ENCODE results near the gene TRIM28.
"Not testable (repeated sequence)": the region's sequence is repeated elsewhere in the genome, so short reads cannot be mapped to it uniquely, and the experiment has no call there.

The TRIM28 gene

GRCh38 chr19:58572818-58573657, 29.2 kb downstream of the TRIM28 start, which contains the start of gene MZF1:
Gene MZF1 (minus strand): TSS chr19:58573335. CDS start chr19:58571389, 1,946 bp downstream.
- peak within 1 kb of the TSS; percentile 56 for H3K4me3 ChIP-seq (ENCODE audit: low read length)
- no peaks in the 10 kb centered on the region for H3K36me3 ChIP-seq (ENCODE audit: control insufficient read depth, insufficient read depth, low read length)
- H3K4me1 ChIP-seq (ENCODE audit: control insufficient read depth, insufficient read depth, low read length): peaks cover 18% of the 10 kb centered on the region
- no peaks in the 10 kb centered on the region for H3K27me3 ChIP-seq (ENCODE audit: control insufficient read depth, insufficient read depth, low read length)
- H3K9me3 ChIP-seq (ENCODE audit: control insufficient read depth, low read length): no peaks in the 10 kb centered on the region
- peak within 1 kb of the TSS; percentile 54 for H3K9ac ChIP-seq (ENCODE audit: low read length)

GRCh38 chr19:58573658-58574164, 29.8 kb downstream of the TRIM28 start:
- H3K4me1 ChIP-seq (ENCODE audit: control insufficient read depth, insufficient read depth, low read length): peaks cover 18% of the 10 kb centered on the region
- no peaks in the 10 kb centered on the region for H3K27me3 ChIP-seq (ENCODE audit: control insufficient read depth, insufficient read depth, low read length)
- peak overlapping the region; percentile 24 for H3K9ac ChIP-seq (ENCODE audit: low read length)

GRCh38 chr19:58575183-58576041, 31.5 kb downstream of the TRIM28 start:
- H3K36me3 ChIP-seq (ENCODE audit: control insufficient read depth, insufficient read depth, low read length): no peaks in the 10 kb centered on the region
- H3K9ac ChIP-seq (ENCODE audit: low read length): peak overlapping the region; percentile 65
- H3K4me1 ChIP-seq (ENCODE audit: control insufficient read depth, insufficient read depth, low read length): peaks cover 18% of the 10 kb centered on the region
- peak overlapping the region; percentile 64 for H3K4me3 ChIP-seq (ENCODE audit: low read length)
- no peaks in the 10 kb centered on the region for H3K27me3 ChIP-seq (ENCODE audit: control insufficient read depth, insufficient read depth, low read length)
- H3K9me3 ChIP-seq (ENCODE audit: control insufficient read depth, low read length): no peaks in the 10 kb centered on the region

More at GRCh38 chr19:58573658-58574164, 29.8 kb downstream of the TRIM28 start:
- Histone ChIP-seq H3K4me3 (ENCODE audit: low read length) (peak overlapping the region; percentile 56), H3K9me3 (ENCODE audit: control insufficient read depth, low read length) (no peaks in the 10 kb centered on the region), H3K36me3 (ENCODE audit: control insufficient read depth, insufficient read depth, low read length) (no peaks in the 10 kb centered on the region)

GRCh38 chr19:58577581-58577980, 33.7 kb downstream of the TRIM28 start:
- H3K4me3 ChIP-seq (ENCODE audit: low read length); H3K9me3 ChIP-seq (ENCODE audit: control insufficient read depth, low read length); H3K27me3 ChIP-seq (ENCODE audit: control insufficient read depth, insufficient read depth, low read length); H3K36me3 ChIP-seq (ENCODE audit: control insufficient read depth, insufficient read depth, low read length); H3K9ac ChIP-seq (ENCODE audit: low read length): not testable (repeated sequence)
- H3K4me1 ChIP-seq (ENCODE audit: control insufficient read depth, insufficient read depth, low read length): peaks cover 15% of the 10 kb centered on the region

GRCh38 chr19:58578012-58578925, 34.4 kb downstream of the TRIM28 start:
- Histone ChIP-seq H3K9me3 (ENCODE audit: control insufficient read depth, low read length) (no peaks in the 10 kb centered on the region), H3K36me3 (ENCODE audit: control insufficient read depth, insufficient read depth, low read length) (peaks cover 3% of the 10 kb centered on the region), H3K4me3 (ENCODE audit: low read length) (no peak overlapping the region), H3K9ac (ENCODE audit: low read length) (no peak overlapping the region), H3K27me3 (ENCODE audit: control insufficient read depth, insufficient read depth, low read length) (no peaks in the 10 kb centered on the region), H3K4me1 (ENCODE audit: control insufficient read depth, insufficient read depth, low read length) (peaks cover 15% of the 10 kb centered on the region)

- Histone ChIP-seq H3K36me3 (ENCODE audit: control insufficient read depth, insufficient read depth, low read length) (peaks cover 11% of the 10 kb centered on the region), H3K9ac (ENCODE audit: low read length) (no peak overlapping the region), H3K4me3 (ENCODE audit: low read length) (no peak overlapping the region), H3K27me3 (ENCODE audit: control insufficient read depth, insufficient read depth, low read length) (no peaks in the 10 kb centered on the region), H3K9me3 (ENCODE audit: control insufficient read depth, low read length) (no peaks in the 10 kb centered on the region), H3K4me1 (ENCODE audit: control insufficient read depth, insufficient read depth, low read length) (peaks cover 5% of the 10 kb centered on the region)
These were observed 35.7 kb downstream of the TRIM28 start for GRCh38 chr19:58579473-58580142.

GRCh38 chr19:58581227-58582141, 37.6 kb downstream of the TRIM28 start:
- Histone ChIP-seq H3K9ac (ENCODE audit: low read length) (peak overlapping the region; percentile 23), H3K36me3 (ENCODE audit: control insufficient read depth, insufficient read depth, low read length) (peaks cover 11% of the 10 kb centered on the region), H3K27me3 (ENCODE audit: control insufficient read depth, insufficient read depth, low read length) (no peaks in the 10 kb centered on the region), H3K4me1 (ENCODE audit: control insufficient read depth, insufficient read depth, low read length) (peaks cover 5% of the 10 kb centered on the region), H3K4me3 (ENCODE audit: low read length) (no peak overlapping the region), H3K9me3 (ENCODE audit: control insufficient read depth, low read length) (no peaks in the 10 kb centered on the region)

GRCh38 chr19:58582985-58583384, 39.1 kb downstream of the TRIM28 start:
- Histone ChIP-seq H3K9me3 (ENCODE audit: control insufficient read depth, low read length) (no peaks in the 10 kb centered on the region), H3K27me3 (ENCODE audit: control insufficient read depth, insufficient read depth, low read length) (no peaks in the 10 kb centered on the region), H3K4me1 (ENCODE audit: control insufficient read depth, insufficient read depth, low read length) (peaks cover 5% of the 10 kb centered on the region), H3K4me3 (ENCODE audit: low read length) (no peak overlapping the region), H3K36me3 (ENCODE audit: control insufficient read depth, insufficient read depth, low read length) (peaks cover 11% of the 10 kb centered on the region), H3K9ac (ENCODE audit: low read length) (no peak overlapping the region)

GRCh38 chr19:58584498-58585441, 40.9 kb downstream of the TRIM28 start:
- Histone ChIP-seq H3K9ac (ENCODE audit: low read length) (no peak overlapping the region), H3K27me3 (ENCODE audit: control insufficient read depth, insufficient read depth, low read length) (no peaks in the 10 kb centered on the region), H3K4me1 (ENCODE audit: control insufficient read depth, insufficient read depth, low read length) (peaks cover 5% of the 10 kb centered on the region), H3K36me3 (ENCODE audit: control insufficient read depth, insufficient read depth, low read length) (peaks cover 11% of the 10 kb centered on the region), H3K9me3 (ENCODE audit: control insufficient read depth, low read length) (no peaks in the 10 kb centered on the region), H3K4me3 (ENCODE audit: low read length) (no peak overlapping the region)
